ENCODE measurements around the gene ABCF3.
A peak's percentile ranks its signal among the peaks of the same experiment; 100 is the strongest.

Gene ABCF3

DNA sequence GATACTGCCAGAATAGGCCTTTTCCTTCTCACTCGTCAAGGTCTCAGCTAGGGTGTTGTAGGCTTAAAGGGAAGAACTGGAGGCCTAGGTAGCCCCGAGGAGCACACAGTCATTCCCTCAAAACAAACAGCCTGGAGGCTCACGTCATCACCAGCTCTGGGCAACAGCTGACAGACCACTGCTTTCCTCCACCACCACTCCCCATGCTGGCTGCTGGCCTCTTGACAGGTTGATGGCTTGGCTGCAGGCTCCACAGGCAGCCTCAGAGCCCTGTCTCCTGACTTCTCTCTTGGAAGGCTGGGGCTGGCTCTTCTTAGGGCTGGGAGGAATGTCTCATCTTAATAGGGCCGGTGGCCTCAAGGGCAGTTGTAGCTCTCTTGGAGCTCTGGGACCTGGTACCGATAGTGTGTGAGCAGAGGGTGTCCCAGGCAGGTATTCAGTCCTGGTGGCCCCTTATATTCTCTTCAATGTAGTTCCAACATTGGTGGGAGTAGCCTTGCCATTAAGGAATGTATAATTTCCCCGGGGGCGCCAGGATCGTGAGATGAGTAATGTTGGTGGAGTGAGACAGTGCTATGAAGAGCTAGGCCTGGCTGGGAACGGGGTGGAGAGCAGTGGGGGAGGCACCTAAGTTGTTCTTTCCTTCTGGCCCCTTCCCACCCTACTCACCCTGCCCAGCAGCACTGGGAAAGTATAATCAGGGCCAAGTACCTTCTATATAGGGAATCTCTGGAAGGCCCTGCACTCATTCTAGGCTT is 17.5 kb upstream of the ABCF3 start:
- no peak for DNase-seq (ENCODE audit: low spot score)

DNA sequence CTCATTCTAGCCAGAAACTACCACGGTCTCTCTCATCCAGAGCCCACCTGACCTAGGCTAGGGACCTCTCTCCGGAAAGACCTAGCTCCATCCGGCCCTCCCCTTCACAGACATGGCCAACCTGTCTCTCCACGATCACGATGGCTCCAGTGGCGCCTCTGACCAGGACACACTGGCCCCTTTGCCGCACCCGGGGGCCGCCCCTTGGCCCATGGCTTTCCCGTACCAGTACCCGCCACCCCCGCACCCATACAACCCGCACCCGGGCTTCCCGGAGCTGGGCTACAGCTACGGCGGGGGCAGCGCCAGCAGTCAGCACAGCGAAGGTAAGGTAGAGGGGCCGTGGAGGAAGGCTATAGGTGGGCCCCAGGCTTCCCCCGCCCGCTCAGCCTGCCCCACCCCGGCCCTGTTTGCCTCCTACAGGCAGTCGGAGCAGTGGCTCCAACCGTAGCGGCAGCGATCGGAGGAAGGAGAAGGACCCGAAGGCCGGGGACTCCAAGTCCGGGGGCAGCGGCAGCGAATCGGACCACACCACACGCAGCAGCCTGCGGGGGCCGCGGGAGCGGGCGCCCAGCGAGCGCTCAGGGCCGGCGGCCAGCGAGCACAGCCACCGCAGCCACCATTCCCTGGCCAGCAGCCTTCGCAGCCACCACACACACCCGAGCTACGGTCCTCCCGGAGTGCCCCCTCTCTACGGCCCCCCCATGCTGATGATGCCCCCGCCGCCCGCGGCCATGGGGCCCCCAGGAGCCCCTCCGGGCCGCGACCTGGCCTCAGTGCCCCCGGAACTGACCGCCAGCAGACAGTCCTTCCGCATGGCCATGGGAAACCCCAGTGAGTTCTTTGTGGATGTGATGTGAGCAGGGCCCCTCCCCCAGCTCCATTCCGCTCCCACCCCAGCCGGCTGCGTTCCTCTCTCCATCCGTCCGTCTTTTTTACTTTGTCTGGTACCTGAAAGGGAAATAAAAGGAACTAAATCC is 15.8 kb upstream of the ABCF3 start:
- DNase-seq (ENCODE audit: low spot score), result peak; percentile 34

GRCh38 chr3:184171562-184171961 is 14.4 kb upstream of the ABCF3 start:
- no peak for DNase-seq (ENCODE audit: low spot score)

DNA sequence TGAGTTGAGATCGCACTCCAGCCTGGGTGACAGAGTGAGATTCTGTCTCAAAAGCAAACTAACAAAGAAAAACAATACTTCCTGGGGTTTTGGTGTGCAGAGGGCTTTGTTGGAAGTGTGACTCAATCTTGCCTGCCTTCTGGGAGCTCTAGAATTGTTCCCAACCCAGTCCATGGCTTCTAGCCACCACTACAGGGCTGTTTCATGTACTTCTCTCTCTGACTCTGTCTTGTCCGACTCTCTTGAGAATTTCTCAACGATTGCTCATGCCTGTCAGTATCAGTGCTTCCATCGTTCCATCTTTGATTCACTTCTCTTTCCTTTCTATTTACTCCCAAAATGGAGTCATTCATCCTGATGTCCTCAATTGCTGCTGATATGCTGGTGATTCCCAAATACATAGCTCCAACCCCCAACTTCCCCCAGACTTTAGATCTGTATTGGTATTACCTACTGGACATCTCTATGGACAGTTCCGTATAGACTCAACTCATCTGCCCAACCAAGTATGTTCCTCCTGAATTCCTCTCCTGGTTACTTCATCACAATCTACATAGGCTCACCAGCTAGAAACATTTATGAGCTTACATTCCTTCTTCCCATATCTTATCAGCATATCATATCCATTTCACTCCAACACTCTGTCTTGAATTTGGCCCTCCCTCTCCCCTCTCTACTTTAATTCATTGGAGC is 13.2 kb upstream of the ABCF3 start:
- no peak for DNase-seq (ENCODE audit: low spot score)

DNA sequence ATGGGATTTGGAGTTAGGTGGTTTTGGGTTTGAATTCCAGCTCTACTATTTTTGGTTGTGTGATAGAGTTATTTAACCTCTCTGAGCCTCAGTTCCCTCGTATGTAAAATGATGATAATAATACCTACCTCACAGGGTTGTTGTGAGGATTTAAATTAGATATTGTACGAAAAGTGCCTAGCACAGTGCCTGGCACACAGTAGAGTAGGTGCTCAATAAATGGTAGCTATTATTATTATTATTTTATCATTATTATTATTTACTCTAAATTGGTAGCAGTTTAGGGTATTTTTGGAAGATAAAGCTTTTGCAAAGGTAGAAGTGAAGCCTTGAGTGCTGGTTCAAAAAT is 12.7 kb upstream of the ABCF3 start:
- DNase-seq (ENCODE audit: low spot score), result no peak

DNA sequence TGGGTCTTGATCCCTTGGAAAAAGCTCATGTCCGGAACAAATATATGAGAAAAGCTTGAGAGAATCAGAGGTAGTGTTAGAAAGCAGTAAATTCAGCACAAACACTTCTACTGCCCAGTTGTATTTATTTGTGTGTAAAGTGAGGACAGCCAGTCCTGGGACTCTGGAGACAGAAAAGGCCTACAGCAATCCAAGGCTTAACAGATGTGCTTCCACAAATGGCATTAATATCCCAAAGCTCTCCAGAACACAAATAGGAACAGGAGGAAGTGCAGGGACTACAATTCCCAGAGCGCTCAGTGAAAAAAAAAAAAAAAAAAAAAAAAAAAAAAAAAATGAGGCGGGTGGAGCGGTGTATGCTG is 11.7 kb upstream of the ABCF3 start:
- no peak for DNase-seq (ENCODE audit: low spot score)

DNA sequence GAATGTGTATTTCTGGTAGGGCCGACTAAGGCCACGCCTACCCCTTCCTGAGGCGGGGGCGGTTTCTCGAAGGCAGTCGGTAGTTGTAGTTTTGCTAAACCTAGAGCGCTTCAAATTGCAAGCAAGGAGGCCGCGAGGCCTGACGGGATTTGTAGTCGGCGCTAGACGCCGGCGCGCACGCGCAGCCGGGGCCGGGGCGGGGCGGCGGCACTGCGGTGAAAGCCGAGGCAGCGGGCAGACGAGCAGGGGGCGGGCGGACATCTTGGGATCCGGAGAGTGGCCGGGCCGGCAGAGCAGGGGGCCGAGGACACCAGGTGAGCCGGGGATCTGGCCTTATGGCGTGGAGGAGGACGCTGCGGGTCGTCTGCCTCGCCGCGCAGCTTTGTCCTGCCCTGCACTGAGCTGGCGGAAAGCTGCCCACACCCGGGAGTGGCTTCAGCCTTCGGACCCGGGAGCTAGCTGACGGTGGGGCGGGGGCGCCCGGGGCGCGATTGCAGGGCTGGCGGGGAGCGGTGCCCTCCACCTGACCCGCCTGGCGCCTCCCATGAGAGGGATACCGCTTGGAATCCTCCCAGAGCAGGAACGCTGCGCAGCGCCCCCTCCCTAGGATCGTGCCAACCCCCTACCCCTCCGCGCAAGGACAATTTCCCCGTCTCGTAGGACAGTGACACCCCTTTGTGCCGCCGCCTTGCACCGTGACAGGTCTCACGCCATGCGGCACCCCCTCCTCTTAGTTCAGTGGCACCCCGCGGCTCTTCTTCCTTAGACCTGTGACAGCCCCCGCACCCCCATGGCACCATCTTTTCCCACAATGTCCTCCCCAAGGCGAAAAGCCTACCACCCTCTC is 11.1 kb upstream of the ABCF3 start, which contains the start of gene AP2M1:
Gene AP2M1, plus strand, starts transcription at position 210 of the 847 bp plus-strand sequence. CDS start 2,139 bp downstream, outside the sequence.
- DNase-seq (ENCODE audit: low spot score), result peak; percentile 97

DNA sequence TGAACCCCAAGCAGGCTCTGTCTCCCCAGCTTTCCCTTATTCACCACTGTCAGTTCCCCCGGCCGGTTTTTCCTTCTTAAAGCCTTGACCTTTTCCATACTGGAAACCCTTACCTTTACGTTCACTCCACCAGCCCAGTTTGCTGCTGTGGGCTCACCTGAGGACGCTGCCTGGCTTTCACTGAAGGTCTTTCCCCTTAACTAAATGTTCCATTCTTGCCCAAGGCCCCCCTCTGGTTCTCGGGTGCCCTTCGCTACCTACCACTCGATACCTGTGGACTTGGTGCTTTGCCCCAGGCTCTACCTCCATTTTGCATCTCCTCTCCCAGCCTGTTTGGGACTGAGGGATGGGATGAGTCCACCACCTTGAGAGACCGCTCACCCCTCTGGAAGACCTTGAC is 10.5 kb upstream of the ABCF3 start:
- no peak for DNase-seq (ENCODE audit: low spot score)

DNA sequence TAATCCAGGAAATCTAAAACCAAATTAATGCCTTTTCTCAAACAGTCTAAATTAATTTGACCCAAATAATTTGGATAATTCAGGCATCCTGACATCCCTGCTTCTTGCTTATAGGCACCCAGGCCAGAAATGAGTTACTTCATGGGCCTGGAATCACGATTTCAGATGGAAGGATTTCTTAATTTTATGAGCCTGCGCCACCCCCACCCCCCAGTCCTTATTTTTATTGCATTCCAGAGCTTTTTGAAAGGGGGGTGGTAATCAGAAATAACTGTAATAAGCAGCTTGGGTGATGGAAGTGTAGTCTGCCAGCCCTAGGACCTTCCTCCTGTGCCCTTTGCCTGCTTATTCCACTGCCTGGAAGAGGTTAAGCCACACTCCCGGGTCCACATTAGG is 10.0 kb upstream of the ABCF3 start:
- DNase-seq (ENCODE audit: low spot score), result no peak

- DNase-seq (ENCODE audit: low spot score), result peak; percentile 83
Measured at GRCh38 chr3:184176377-184177330, 9.3 kb upstream of the ABCF3 start.

DNA sequence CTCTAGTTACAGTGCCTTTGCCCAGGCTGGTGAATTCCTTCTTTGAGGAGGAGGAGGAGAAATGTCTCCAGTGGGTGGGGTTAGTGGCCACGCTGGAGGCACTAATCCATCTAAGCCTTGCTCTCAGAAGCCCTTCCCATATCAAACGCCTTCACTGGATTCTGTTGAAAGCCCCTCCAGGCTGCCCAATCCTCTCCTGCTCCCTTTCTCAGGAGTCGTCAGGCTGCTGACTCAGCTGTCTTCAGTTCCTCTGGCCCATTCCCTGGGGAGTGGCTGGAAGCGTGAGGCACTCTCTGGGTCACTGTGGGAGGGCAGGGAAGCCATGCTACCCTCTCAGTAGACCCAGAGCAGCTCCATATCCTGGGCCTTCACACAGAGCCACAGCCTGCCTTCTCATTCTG is 8.7 kb upstream of the ABCF3 start:
- DNase-seq (ENCODE audit: low spot score), result no peak

DNA sequence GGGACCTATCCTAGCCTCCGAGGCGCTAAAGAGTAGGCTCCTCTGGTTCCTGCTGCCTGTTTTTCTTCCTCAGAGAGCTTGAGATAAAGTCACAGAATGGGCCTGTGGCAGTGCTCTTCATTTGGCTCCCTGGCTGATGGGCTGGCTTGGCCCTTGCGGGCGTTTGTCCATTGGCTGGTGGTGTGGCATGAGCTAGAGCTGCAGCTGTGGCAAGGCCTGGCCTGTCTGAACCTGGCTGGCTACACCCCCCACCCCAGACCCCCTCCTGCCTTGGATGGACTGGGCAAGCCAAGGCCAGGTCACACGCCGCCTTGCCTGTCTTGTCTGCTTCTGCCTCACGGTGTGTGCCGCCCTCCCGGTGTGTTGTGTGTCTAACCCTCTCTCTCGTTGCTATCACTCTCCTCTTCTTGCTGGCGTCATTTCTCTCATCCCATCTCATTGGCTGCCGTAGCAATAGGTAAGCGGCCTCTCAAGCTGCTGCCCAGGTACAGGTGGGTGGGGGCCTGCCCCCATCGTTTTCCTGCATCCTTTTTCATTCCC is 8.2 kb upstream of the ABCF3 start:
- no peak for DNase-seq (ENCODE audit: low spot score)

DNA sequence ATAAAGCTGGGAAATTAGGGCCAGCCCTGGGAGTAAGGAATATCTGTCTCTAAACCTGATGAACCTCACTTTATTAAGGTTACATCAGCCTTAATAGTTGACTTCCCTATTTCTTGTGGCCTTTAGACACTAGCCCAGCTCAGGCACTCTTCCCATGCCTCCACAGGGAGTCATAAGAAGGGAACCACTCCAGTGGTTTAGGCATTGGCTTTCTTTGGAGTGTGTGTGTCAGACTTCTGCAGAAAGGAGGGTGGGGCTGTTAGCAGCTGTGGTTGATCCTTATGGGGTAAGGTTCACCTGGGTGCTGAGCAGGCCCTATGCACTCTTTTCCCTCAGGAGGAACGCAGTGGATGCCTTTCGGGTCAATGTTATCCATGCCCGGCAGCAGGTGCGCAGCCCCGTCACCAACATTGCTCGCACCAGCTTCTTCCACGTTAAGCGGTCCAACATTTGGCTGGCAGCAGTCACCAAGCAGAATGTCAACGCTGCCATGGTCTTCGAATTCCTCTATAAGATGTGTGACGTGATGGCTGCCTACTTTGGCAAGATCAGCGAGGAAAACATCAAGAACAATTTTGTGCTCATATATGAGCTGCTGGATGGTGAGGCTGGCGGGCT is 7.4 kb upstream of the ABCF3 start:
- no peak for DNase-seq (ENCODE audit: low spot score)

DNA sequence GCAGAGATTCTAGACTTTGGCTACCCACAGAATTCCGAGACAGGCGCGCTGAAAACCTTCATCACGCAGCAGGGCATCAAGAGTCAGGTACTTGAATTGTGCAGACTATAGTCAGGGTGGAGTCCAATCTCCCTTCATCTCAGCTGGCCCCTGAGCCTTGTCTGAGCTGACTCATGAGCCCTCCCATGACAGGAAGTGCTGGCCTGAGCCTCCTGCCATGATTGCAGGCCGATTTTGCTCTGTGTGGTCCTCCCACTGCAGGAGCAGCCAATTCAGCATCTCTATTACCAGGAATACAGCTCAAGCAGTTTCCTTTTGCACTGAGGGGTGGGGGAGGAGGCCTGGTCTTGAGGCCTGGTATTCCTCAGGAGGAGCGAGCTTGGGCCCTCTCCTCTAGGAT is 5.8 kb upstream of the ABCF3 start:
- no peak for DNase-seq (ENCODE audit: low spot score)

DNA sequence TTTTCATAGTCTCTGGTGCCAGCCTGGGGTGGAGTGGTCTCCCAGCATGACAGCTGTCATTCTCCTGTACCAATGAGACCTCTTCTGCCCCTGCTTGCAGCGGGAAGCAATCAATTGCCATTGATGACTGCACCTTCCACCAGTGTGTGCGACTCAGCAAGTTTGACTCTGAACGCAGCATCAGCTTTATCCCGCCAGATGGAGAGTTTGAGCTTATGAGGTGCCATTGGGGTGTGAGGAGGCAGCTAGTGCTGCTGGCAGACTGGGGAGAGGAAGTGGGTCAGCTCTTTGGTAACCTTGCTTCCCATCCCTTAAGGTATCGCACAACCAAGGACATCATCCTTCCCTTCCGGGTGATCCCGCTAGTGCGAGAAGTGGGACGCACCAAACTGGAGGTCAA is 4.4 kb upstream of the ABCF3 start:
- no peak for DNase-seq (ENCODE audit: low spot score)

DNA sequence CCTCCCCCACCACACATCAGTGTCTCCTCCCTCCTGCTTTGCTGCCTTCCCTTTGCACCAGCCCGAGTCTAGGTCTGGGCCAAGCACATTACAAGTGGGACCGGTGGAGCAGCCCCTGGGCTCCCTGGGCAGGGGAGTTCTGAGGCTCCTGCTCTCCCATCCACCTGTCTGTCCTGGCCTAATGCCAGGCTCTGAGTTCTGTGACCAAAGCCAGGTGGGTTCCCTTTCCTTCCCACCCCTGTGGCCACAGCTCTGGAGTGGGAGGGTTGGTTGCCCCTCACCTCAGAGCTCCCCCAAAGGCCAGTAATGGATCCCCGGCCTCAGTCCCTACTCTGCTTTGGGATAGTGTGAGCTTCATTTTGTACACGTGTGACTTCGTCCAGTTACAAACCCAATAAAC is 2.3 kb upstream of the ABCF3 start:
- no peak for DNase-seq (ENCODE audit: low spot score)

GRCh38 chr3:184184546-184185230 is 1.3 kb upstream of the ABCF3 start:
- DNase-seq (ENCODE audit: low spot score), result no peak

DNA sequence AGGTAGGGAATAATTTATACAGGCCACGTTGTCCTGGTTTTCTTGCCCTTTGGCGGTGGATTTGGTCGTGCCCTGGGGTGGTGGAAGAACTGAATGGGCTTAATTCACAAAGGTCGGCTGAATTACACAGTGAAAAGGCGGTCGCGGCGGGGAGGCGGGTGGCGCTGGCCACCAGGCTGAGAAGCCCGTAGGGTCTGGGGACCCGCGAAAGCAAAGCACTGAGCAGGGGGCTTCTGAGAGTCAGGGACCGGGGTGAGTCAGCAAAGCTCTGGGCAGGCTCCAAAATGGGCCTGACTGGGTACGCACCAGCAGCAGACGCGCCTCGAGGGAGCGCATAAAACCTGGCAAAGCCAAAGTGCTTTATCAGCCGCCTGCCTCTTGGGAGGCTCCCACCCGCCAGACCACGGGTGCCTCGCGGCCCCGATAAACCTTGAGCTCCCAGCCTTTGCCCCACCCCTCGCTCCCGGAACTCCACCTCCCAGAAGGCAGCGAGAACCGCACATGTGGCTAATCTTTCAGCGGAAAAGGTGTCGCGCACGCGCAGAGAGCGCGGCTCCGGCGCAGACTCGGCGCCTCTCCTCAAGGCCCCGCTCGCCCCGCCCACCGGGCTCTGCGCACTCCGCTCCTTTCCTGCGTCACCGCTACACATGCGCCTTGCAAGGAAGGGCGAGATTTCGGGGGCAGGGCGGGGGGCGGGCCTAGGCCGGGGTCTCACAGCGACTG is 377 bp upstream of the ABCF3 start:
- DNase-seq (ENCODE audit: low spot score), result peak; percentile 99

DNA sequence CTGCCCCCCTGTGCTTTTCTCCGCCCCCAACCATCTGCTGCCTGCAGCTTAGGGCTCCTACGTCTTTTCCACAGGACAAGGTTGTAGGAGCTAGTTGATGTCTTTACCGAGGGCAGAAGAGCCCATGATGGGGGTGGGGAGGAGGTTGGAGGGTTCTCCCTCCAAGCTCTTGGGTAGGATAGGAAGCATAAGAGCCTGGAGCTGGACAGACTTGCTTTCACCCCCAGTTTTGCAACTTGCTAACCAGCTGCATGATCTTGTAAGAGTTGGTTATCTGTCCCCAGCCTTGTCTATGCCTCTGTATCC is 856 bp downstream of the ABCF3 start:
- DNase-seq (ENCODE audit: low spot score), result no peak

Measured in iPS-NIHi11 (cell line).